ENCODE results near the gene ST6GALNAC1. TPM values are rescaled to one million over a fixed set of nuclear protein-coding genes. Genes with fewer than 3 reads are reported as not detected.

The ST6GALNAC1 gene
- total and polyA plus RNA-seq, 2 of the 13 experiments (the other 11 are each of a cell fraction or from before 2014, with no cell fraction given), result not detected

- DNase-seq (ENCODE audit: low spot score), result no peak
- Histone ChIP-seq H3K36me3 (replicated peaks in 1 of 2; ENCODE audit: control insufficient read depth in 1 of 2, insufficient read depth in 2 of 2, low read length in 2 of 2) (no peaks in the 10 kb centered on the region), H3K4me2 (ENCODE audit: low read depth, low read length) (no peak overlapping the region), H3K4me3 (replicated peaks in 1 of 3; ENCODE audit: insufficient read depth in 1 of 3, low read depth in 2 of 3, low read length in 3 of 3) (no peak overlapping the region), H3K27me3 (ENCODE audit: control insufficient read depth in 1 of 2, insufficient read depth in 2 of 2, low read length in 2 of 2) (no peaks in the 10 kb centered on the region), H3K4me1 (ENCODE audit: insufficient read depth, low read length) (peaks cover 51% of the 10 kb centered on the region), H3K9ac (ENCODE audit: insufficient read depth, low read depth, low read length) (no peak overlapping the region), H4K20me1 (ENCODE audit: insufficient read depth, low read length) (no peaks in the 10 kb centered on the region), H3K79me2 (ENCODE audit: insufficient read depth, low read length) (no peaks in the 10 kb centered on the region), H3K9me3 (ENCODE audit: low read length) (no peaks in the 10 kb centered on the region), H3K27ac (ENCODE audit: extremely low read length, insufficient read depth, low read length) (no peak overlapping the region), H2AFZ (ENCODE audit: low read length) (no peak overlapping the region)
- intact Hi-C loops (cut with micrococcal nuclease; ENCODE audit: unreplicated experiment), result no loop called here
- no peak for FAIRE-seq
- ATAC-seq, result no peak
- no TSS peak for BruUV-seq (replicated peaks)
- CTCF ChIA-PET (ENCODE audit: low intra/inter-chr PET ratio, low total read pairs), result no interaction called here
- POLR2A ChIA-PET, result interaction anchor here (1.0 to 1.2 kb wide), 2 partner anchors 27 to 37 kb away, joined by 3 to 4 read pairs; no protein-coding TSS in a partner anchor
- in situ Hi-C loops (cut with HindIII; ENCODE audit: extremely low pct_ligation_motif_present, low pct_unique_long_range_greater_than_20kb), result no loop called here
- 12% methylated on average over 4 of the region's 4 CpGs for WGBS (ENCODE audit: low lambda C conversion rate)
- TF ChIP-seq ZKSCAN8 (CRISPR knock-in tag; IDR thresholded peaks at IDR 0.05; ENCODE audit: borderline replicate concordance) (no peak), STAT6 (CRISPR knock-in tag; IDR thresholded peaks at IDR 0.05; ENCODE audit: borderline replicate concordance) (no peak), ZNF878 (CRISPR knock-in tag; IDR thresholded peaks at IDR 0.05) (no peak), IRF2 (CRISPR knock-in tag; IDR thresholded peaks at IDR 0.05) (no peak), BHLHE40 (IDR thresholded peaks at IDR 0.05; ENCODE audit: low read length) (peak; percentile 54), ZNF512 (CRISPR knock-in tag; IDR thresholded peaks at IDR 0.05) (no peak), CTCF (CRISPR knock-in tag; IDR thresholded peaks at IDR 0.05) (peak; percentile 62), PAX8 (CRISPR knock-in tag; IDR thresholded peaks at IDR 0.05; ENCODE audit: borderline replicate concordance) (no peak), BATF2 (CRISPR knock-in tag; IDR thresholded peaks at IDR 0.05) (no peak), ZNF503 (CRISPR knock-in tag; IDR thresholded peaks at IDR 0.05) (no peak), THYN1 (CRISPR knock-in tag; IDR thresholded peaks at IDR 0.05; ENCODE audit: borderline replicate concordance, low read depth) (no peak), STAG1 (CRISPR knock-in tag; IDR thresholded peaks at IDR 0.05) (peak; percentile 39), ZBTB44 (CRISPR knock-in tag; IDR thresholded peaks at IDR 0.05) (no peak), ATF7-NPFF (CRISPR knock-in tag; IDR thresholded peaks at IDR 0.05; ENCODE audit: low read depth) (no peak)
Observed at GRCh38 chr17:76593959-76594358, 49.6 kb downstream of the ST6GALNAC1 start.

Measured in HepG2 (cell line).